ENCODE measurements around the gene OLFML3. TPM values are rescaled to one million over a fixed set of nuclear protein-coding genes. Genes with fewer than 3 reads are reported as not detected.
A peak's percentile ranks its signal among the peaks of the same experiment; 100 is the strongest.

The OLFML3 gene, protein sequence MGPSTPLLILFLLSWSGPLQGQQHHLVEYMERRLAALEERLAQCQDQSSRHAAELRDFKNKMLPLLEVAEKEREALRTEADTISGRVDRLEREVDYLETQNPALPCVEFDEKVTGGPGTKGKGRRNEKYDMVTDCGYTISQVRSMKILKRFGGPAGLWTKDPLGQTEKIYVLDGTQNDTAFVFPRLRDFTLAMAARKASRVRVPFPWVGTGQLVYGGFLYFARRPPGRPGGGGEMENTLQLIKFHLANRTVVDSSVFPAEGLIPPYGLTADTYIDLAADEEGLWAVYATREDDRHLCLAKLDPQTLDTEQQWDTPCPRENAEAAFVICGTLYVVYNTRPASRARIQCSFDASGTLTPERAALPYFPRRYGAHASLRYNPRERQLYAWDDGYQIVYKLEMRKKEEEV
- 1 to 10 TPM in 1 of 5 donors, under 1 TPM in 4; 0.23 to 1.2 (median 0.63) TPM for total RNA-seq
- total RNA-seq (2013), result 0.74 TPM
- 0.05 to 1.8 (median 0.67) reads per million in 29 experiments for total RNA-seq

- WGBS (ENCODE audit: insufficient coverage), result 68% methylated on average over 6 of the region's 13 CpGs
- Mint-ChIP-seq H3K4me1 (peaks cover 40 to 54% (median 49%) of the 10 kb centered on the region in 3 donors), H3K27me3 (no peaks in the 10 kb centered on the region), H3K36me3 (peaks cover 21% of the 10 kb centered on the region), H3K27ac (peak within 1 kb of the TSS in 1 of 2 donors; percentile 57), H3K9me3 (no peaks in the 10 kb centered on the region), H3K4me3 (no peak within 1 kb of the TSS)
- ATAC-seq (replicated peaks in 1 of 4) (peak in 2 of 4 experiments; percentile 2 to 28), DNase-seq (peak in 21 of 35 experiments; percentile 17 to 66 (median 34))
- Histone ChIP-seq H3K27ac (ENCODE audit: low read length) (no peak within 1 kb of the TSS), H3K4me1 (ENCODE audit: control insufficient read depth in 1 of 2, extremely low read depth in 1 of 2, insufficient read depth in 2 of 2, low read length in 2 of 2) (peaks cover 5 to 18% of the 10 kb centered on the region in 2 experiments), H3K4me3 (ENCODE audit: control insufficient read depth in 1 of 2, extremely low read depth in 1 of 2, low read length in 1 of 2) (no peak within 1 kb of the TSS), H3K36me3 (ENCODE audit: control insufficient read depth in 2 of 2, extremely low read depth in 1 of 2, insufficient read depth in 1 of 2, low read length in 1 of 2) (peaks cover 4 to 7% of the 10 kb centered on the region in 2 donors), H3K9me3 (no peaks in the 10 kb centered on the region), H3K27me3 (replicated peaks in 1 of 2; ENCODE audit: control insufficient read depth in 2 of 2, extremely low read depth in 1 of 2, insufficient read depth in 2 of 2, low read length in 1 of 2) (no peaks in the 10 kb centered on the region)
- ChIA-PET CTCF (interaction anchor here (0.5 to 1.8 kb wide), 14 partner anchors 15 to 1160 kb away, joined by 3 to 7 read pairs (median 4); no protein-coding TSS in a partner anchor), POLR2A (interaction anchor here in 1 of 2 donors (0.5 kb wide), 1 partner anchor 453 kb away, joined by 4 read pairs; no protein-coding TSS in a partner anchor)
Measured at GRCh38 chr1:113978863-113979702, at the start of gene OLFML3. OLFML3 (plus strand) TSS chr1:113979474; CDS start chr1:113979517, 43 bp downstream.

DNA sequence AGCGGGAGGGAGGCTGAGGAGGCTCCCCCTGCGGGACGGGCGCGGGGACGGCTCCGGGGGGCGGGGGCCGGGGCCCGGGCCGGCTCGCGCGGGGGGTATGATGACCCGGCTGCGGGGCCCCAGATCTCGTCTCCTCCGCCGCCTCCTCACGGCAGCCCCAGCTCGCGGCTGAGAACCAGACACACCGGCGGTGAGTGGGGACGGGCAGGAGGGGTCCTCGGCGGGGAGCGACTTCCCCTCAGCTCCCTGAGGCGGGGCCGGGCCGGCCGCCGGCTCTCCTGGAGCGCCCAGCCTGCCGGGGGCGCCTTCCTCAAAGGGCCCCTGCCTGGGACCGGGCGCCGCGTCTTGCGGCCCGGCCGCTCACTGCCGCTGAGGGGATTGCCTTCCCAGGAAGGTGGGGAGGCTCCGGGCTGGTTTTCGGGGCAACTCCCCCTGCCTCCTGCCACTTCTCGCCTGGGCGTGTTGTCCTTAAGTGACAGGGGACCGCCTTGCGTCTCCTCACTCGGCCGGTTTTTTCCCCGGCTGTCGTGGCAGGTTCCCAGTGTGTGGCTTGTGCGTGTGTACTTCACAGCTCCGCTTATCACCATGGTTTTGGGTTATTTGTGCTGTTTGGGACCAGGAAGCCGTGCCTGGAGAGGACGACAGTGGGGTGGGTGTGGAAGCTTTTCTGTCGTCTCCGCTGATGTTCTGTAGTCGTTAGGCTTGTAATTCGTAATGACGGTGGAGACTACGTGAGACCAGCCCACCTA is 49.4 kb upstream of the OLFML3 start:
- Histone ChIP-seq H3K27me3 (replicated peaks in 1 of 2; ENCODE audit: control insufficient read depth in 2 of 2, extremely low read depth in 1 of 2, insufficient read depth in 2 of 2, low read length in 1 of 2) (no peaks in the 10 kb centered on the region), H3K4me1 (ENCODE audit: control insufficient read depth in 1 of 2, extremely low read depth in 1 of 2, insufficient read depth in 2 of 2, low read length in 2 of 2) (peaks cover 34 to 42% of the 10 kb centered on the region in 2 experiments), H3K27ac (ENCODE audit: low read length) (peak overlapping the region; percentile 95), H3K9me3 (no peaks in the 10 kb centered on the region), H3K4me3 (ENCODE audit: control insufficient read depth in 1 of 2, extremely low read depth in 1 of 2, low read length in 1 of 2) (peak overlapping the region; percentile 93 to 98), H3K36me3 (ENCODE audit: control insufficient read depth in 2 of 2, extremely low read depth in 1 of 2, insufficient read depth in 1 of 2, low read length in 1 of 2) (no peaks in the 10 kb centered on the region)
- POLR2A ChIA-PET, result interaction anchor here (0.5 to 9.2 kb wide), 34 partner anchors 11 to 1312 kb away, joined by 3 to 221 read pairs (median 8); partner anchors contain the start of genes AP4B1 (in 2 of the 2), DCLRE1B (in 1 of the 2), PHTF1 (in 1 of the 2) and RSBN1 (in 1 of the 2)
- ATAC-seq (replicated peaks in 1 of 4) (peak; percentile 41 to 60 (median 44)), DNase-seq (peak; percentile 26 to 94 (median 84))
- Mint-ChIP-seq H3K36me3 (peaks cover 12% of the 10 kb centered on the region), H3K4me3 (peak overlapping the region; percentile 89 to 97 (median 91)), H3K27ac (peak overlapping the region; percentile 94 to 99), H3K27me3 (no peaks in the 10 kb centered on the region), H3K4me1 (peaks cover 57 to 66% (median 58%) of the 10 kb centered on the region in 3 donors), H3K9me3 (no peaks in the 10 kb centered on the region)
- CTCF ChIA-PET, result interaction anchor here (0.5 to 6.2 kb wide), 23 partner anchors 11 to 1278 kb away, joined by 3 to 86 read pairs (median 4); partner anchors contain the start of genes DCLRE1B (in 2 of the 2), AP4B1 (in 1 of the 2), PPM1J (in 1 of the 2) and RSBN1 (in 1 of the 2)
- WGBS (ENCODE audit: insufficient coverage), result under 1% methylated on average over 61 of the region's 64 CpGs

GRCh38 chr1:113930499-113931161 is 48.6 kb upstream of the OLFML3 start:
- WGBS (ENCODE audit: insufficient coverage), result no CpG with 5 or more reads among the region's 8 CpGs
- H3K27me3 Mint-ChIP-seq, result no peaks in the 10 kb centered on the region
- peak overlapping the region; percentile 95 for H3K27ac ChIP-seq (ENCODE audit: low read length)
- H3K36me3 Mint-ChIP-seq, result peaks cover 17% of the 10 kb centered on the region
- H3K4me3 ChIP-seq (ENCODE audit: control insufficient read depth in 1 of 2, extremely low read depth in 1 of 2, low read length in 1 of 2), result peak overlapping the region; percentile 93 to 98
- no peaks in the 10 kb centered on the region for H3K36me3 ChIP-seq (ENCODE audit: control insufficient read depth in 2 of 2, extremely low read depth in 1 of 2, insufficient read depth in 1 of 2, low read length in 1 of 2)
- H3K27me3 ChIP-seq (replicated peaks in 1 of 2; ENCODE audit: control insufficient read depth in 2 of 2, extremely low read depth in 1 of 2, insufficient read depth in 2 of 2, low read length in 1 of 2), result no peaks in the 10 kb centered on the region
- peak; percentile 12 to 94 (median 75) for DNase-seq
- ChIA-PET CTCF (interaction anchor here (0.5 to 6.2 kb wide), 18 partner anchors 10 to 1279 kb away, joined by 3 to 86 read pairs (median 4); partner anchors contain the start of genes DCLRE1B (in 2 of the 2), AP4B1 (in 1 of the 2), LRIG2 (in 1 of the 2) and RSBN1 (in 1 of the 2)), POLR2A (interaction anchor here (0.5 to 9.2 kb wide), 38 partner anchors 10 to 1313 kb away, joined by 3 to 221 read pairs (median 7); partner anchors contain the start of genes AP4B1 (in 2 of the 2), BCAS2 (in 1 of the 2), CAPZA1 (in 1 of the 2) and CSDE1 (in 1 of the 2))
- H3K4me1 Mint-ChIP-seq, result peaks cover 64 to 71% (median 65%) of the 10 kb centered on the region in 3 donors
- peak overlapping the region; percentile 89 to 97 (median 91) for H3K4me3 Mint-ChIP-seq
- H3K27ac Mint-ChIP-seq, result peak overlapping the region; percentile 94 to 99
- peak; percentile 13 to 51 (median 21) for ATAC-seq (replicated peaks in 1 of 4)
- H3K4me1 ChIP-seq (ENCODE audit: control insufficient read depth in 1 of 2, extremely low read depth in 1 of 2, insufficient read depth in 2 of 2, low read length in 2 of 2), result peaks cover 38 to 43% of the 10 kb centered on the region in 2 experiments
- H3K9me3 Mint-ChIP-seq, result no peaks in the 10 kb centered on the region
- H3K9me3 ChIP-seq, result no peaks in the 10 kb centered on the region

- no peaks in the 10 kb centered on the region for H3K9me3 ChIP-seq
- H3K27ac Mint-ChIP-seq, result peak overlapping the region; percentile 94 to 99
- peak in 1 of 4 experiments; percentile 5 for ATAC-seq (replicated peaks in 1 of 4)
- peak overlapping the region; percentile 95 for H3K27ac ChIP-seq (ENCODE audit: low read length)
- ChIA-PET POLR2A (interaction anchor here (0.7 to 9.2 kb wide), 26 partner anchors 10 to 826 kb away, joined by 3 to 221 read pairs (median 11); partner anchors contain the start of genes AP4B1 (in 2 of the 2), BCAS2 (in 1 of the 2), CSDE1 (in 1 of the 2) and DCLRE1B (in 1 of the 2)), CTCF (interaction anchor here (0.6 to 6.2 kb wide), 12 partner anchors 9 to 859 kb away, joined by 3 to 86 read pairs (median 8); partner anchors contain the start of genes AP4B1 (in 1 of the 2), DCLRE1B (in 1 of the 2), LRIG2 (in 1 of the 2) and RSBN1 (in 1 of the 2))
- peaks cover 73 to 77% (median 74%) of the 10 kb centered on the region in 3 donors for H3K4me1 Mint-ChIP-seq
- peaks cover 18% of the 10 kb centered on the region for H3K36me3 Mint-ChIP-seq
- H3K36me3 ChIP-seq (ENCODE audit: control insufficient read depth in 2 of 2, extremely low read depth in 1 of 2, insufficient read depth in 1 of 2, low read length in 1 of 2), result no peaks in the 10 kb centered on the region
- peak overlapping the region; percentile 89 to 97 (median 91) for H3K4me3 Mint-ChIP-seq
- no peaks in the 10 kb centered on the region for H3K27me3 ChIP-seq (replicated peaks in 1 of 2; ENCODE audit: control insufficient read depth in 2 of 2, extremely low read depth in 1 of 2, insufficient read depth in 2 of 2, low read length in 1 of 2)
- 0% methylated on average over 1 of the region's 3 CpGs for WGBS (ENCODE audit: insufficient coverage)
- peaks cover 40 to 43% of the 10 kb centered on the region in 2 experiments for H3K4me1 ChIP-seq (ENCODE audit: control insufficient read depth in 1 of 2, extremely low read depth in 1 of 2, insufficient read depth in 2 of 2, low read length in 2 of 2)
- no peaks in the 10 kb centered on the region for H3K9me3 Mint-ChIP-seq
- H3K4me3 ChIP-seq (ENCODE audit: control insufficient read depth in 1 of 2, extremely low read depth in 1 of 2, low read length in 1 of 2), result peak overlapping the region; percentile 33 to 93
- peak in 4 of 35 experiments; percentile 21 to 71 (median 32) for DNase-seq
- no peaks in the 10 kb centered on the region for H3K27me3 Mint-ChIP-seq
Measured at GRCh38 chr1:113931451-113931851, 47.8 kb upstream of the OLFML3 start.

DNA sequence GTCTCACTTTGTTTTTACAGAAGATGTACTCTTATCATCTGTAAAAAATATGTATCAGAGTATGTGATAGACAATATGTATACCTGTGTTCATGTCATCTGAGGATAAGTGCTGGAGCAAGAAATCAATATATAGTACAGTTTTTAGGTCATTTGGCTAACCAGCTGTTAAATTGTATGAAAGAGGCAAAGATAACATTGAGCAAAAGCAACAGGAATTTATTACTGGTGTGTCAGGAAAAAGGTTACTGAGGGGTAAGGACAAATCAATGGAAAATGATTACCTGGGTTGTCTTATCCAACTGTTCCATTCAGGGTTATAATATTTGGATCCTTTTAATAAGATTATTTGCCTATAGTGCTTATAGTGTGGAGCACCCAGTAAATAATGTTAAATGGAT is 45.3 kb upstream of the OLFML3 start:
- Mint-ChIP-seq H3K27me3 (no peaks in the 10 kb centered on the region), H3K27ac (peak overlapping the region; percentile 94 to 99), H3K4me3 (peak overlapping the region; percentile 89 to 97 (median 91)), H3K4me1 (peaks cover 83 to 85% (median 85%) of the 10 kb centered on the region in 3 donors), H3K36me3 (peaks cover 22% of the 10 kb centered on the region), H3K9me3 (no peaks in the 10 kb centered on the region)
- CTCF ChIA-PET, result interaction anchor here in 1 of 2 donors (1.6 to 2.4 kb wide), 3 partner anchors 12 to 15 kb away, joined by 5 to 9 read pairs (median 7); no protein-coding TSS in a partner anchor
- ATAC-seq (replicated peaks in 1 of 4) (no peak), DNase-seq (no peak)
- POLR2A ChIA-PET, result interaction anchor here (0.5 to 9.2 kb wide), 8 partner anchors 12 to 402 kb away, joined by 3 to 221 read pairs (median 6); no protein-coding TSS in a partner anchor
- Histone ChIP-seq H3K36me3 (ENCODE audit: control insufficient read depth in 2 of 2, extremely low read depth in 1 of 2, insufficient read depth in 1 of 2, low read length in 1 of 2) (no peaks in the 10 kb centered on the region), H3K27ac (ENCODE audit: low read length) (peak overlapping the region; percentile 95), H3K4me1 (ENCODE audit: control insufficient read depth in 1 of 2, extremely low read depth in 1 of 2, insufficient read depth in 2 of 2, low read length in 2 of 2) (peaks cover 48 to 59% of the 10 kb centered on the region in 2 experiments), H3K4me3 (ENCODE audit: control insufficient read depth in 1 of 2, extremely low read depth in 1 of 2, low read length in 1 of 2) (no peak overlapping the region), H3K27me3 (replicated peaks in 1 of 2; ENCODE audit: control insufficient read depth in 2 of 2, extremely low read depth in 1 of 2, insufficient read depth in 2 of 2, low read length in 1 of 2) (no peaks in the 10 kb centered on the region), H3K9me3 (no peaks in the 10 kb centered on the region)
